Measurements from ENCODE around the gene SVBP. TPM values are rescaled to one million over a fixed set of nuclear protein-coding genes. Genes with fewer than 3 reads are reported as not detected.

SVBP gene
- total RNA-seq, 1 experiment from 2014 or later: 41.3 TPM

- WGBS (ENCODE audit: extremely low coverage, insufficient read length, low lambda C conversion rate): no CpG with 5 or more reads among the region's 2 CpGs
- no peak overlapping the region for H2BK20ac ChIP-seq (ENCODE audit: low read depth, low read length, poor library complexity, severe bottlenecking)
- no peak overlapping the region for H2AK5ac ChIP-seq (ENCODE audit: insufficient read length, low read length)
- no peaks in the 10 kb centered on the region for H3K79me1 ChIP-seq (ENCODE audit: insufficient read depth, low read depth, low read length, poor library complexity, severe bottlenecking)
- no peak overlapping the region for H4K91ac ChIP-seq (ENCODE audit: insufficient read length, low read depth, low read length)
- H3K23me2 ChIP-seq (ENCODE audit: insufficient read length, low read depth, low read length, poor library complexity, severe bottlenecking): no peaks in the 10 kb centered on the region
- no peak overlapping the region for H3K14ac ChIP-seq (ENCODE audit: insufficient read depth, low read length)
- no peak overlapping the region for H4K5ac ChIP-seq (ENCODE audit: insufficient read length, low read depth, low read length)
- no peak overlapping the region for H3K4ac ChIP-seq (ENCODE audit: low read depth, low read length)
- no peaks in the 10 kb centered on the region for H4K20me1 ChIP-seq (ENCODE audit: control insufficient read depth, insufficient read depth, insufficient read length)
- H3K23ac ChIP-seq (ENCODE audit: insufficient read length, low read depth, low read length): no peak overlapping the region
- no peak overlapping the region for H3K56ac ChIP-seq (ENCODE audit: insufficient read length, low read depth, low read length)
- H3K4me1 Mint-ChIP-seq: peaks cover 3% of the 10 kb centered on the region in 2 experiments; a peak in 1 of 4 replicates
- H2BK15ac ChIP-seq (ENCODE audit: low read depth, low read length): no peak overlapping the region
- no peaks in the 10 kb centered on the region for H3K36me3 Mint-ChIP-seq (ENCODE audit: insufficient read depth in 1 of 3, low read depth in 3 of 3)
- H3K79me2 ChIP-seq (ENCODE audit: insufficient read depth, low read length): no peaks in the 10 kb centered on the region
- no peak overlapping the region for H3K27ac ChIP-seq (ENCODE audit: insufficient read length, low read depth, low read length)
- no peak overlapping the region for H3K9ac ChIP-seq (ENCODE audit: extremely low read depth, insufficient read length, low read length)
- no peak overlapping the region for H3K27ac Mint-ChIP-seq
- H3K9me3 ChIP-seq (ENCODE audit: control insufficient read depth, low read depth, low read length): no peaks in the 10 kb centered on the region
- H2BK5ac ChIP-seq (ENCODE audit: insufficient read length, low read length): no peak overlapping the region
- H2BK120ac ChIP-seq (ENCODE audit: low read depth, low read length, poor library complexity, severe bottlenecking): no peak overlapping the region
- no peak overlapping the region for H3K18ac ChIP-seq (ENCODE audit: insufficient read length, low read depth, low read length)
- no peak overlapping the region for H3K4me3 Mint-ChIP-seq
- H3K4me1 ChIP-seq (ENCODE audit: insufficient read depth, low read length): 0 out of 2 replicates have a peak, but pooled peaks cover 3% of the 10 kb centered on the region
- TF ChIP-seq CTCF (conservative IDR thresholded peaks at IDR 0.05): no peak
- DNase-seq: no peak
- H3K27me3 ChIP-seq (ENCODE audit: insufficient read depth, low read length): no peaks in the 10 kb centered on the region
- no peaks in the 10 kb centered on the region for H3K9me3 Mint-ChIP-seq
- H4K8ac ChIP-seq (replicated peaks; ENCODE audit: insufficient read length, low read depth, low read length): no peak overlapping the region
- no peak overlapping the region for H3K4me2 ChIP-seq (ENCODE audit: insufficient read depth, insufficient read length, low read length)
- no peak overlapping the region for H2BK12ac ChIP-seq (ENCODE audit: insufficient read length, low read depth, low read length)
- no peaks in the 10 kb centered on the region for H3K27me3 Mint-ChIP-seq (ENCODE audit: low read depth)
- H2AFZ ChIP-seq (ENCODE audit: low read length): no peak overlapping the region
- no peak overlapping the region for H3T11ph ChIP-seq (ENCODE audit: low read length)
These were observed 18.2 kb upstream of the SVBP start for GRCh38 chr1:42835422-42835821.
